Inflammatory macrophage (primary cell): ENCODE data around the gene HOXA11.

Experiments
- DNase-seq, 2 donors: peaks; one replicate each; pipeline ENCODE4 v3.0.0-alpha.2; 2020 to 2022

Gene HOXA11

GRCh38 chr7:27132214-27132613, 52.8 kb downstream of the HOXA11 start:
- no peak for DNase-seq

DNA sequence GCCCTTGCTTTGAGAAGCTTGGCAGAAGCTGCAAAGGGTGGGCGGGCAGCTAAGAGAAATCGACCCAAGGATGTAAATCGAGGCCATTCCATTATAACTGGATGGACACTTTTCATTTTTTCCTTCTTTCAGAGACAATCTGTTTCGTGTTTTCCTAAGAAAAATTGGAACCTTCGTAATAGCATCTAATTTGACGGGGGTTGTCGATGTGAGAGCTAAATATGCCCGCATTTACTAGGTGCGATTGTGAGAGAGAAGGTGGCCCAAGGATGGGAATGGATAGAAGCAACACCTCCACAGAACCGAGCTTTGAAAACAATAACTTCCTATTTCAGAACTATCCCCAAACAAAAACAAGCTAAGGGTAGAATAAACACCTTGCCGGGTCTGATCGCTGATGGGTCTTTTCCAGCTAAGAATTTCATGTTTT, 53.6 kb downstream of the HOXA11 start:
- no peak for DNase-seq
